Measurements from ENCODE around the gene FOXO4. TPM values are rescaled to one million over a fixed set of nuclear protein-coding genes. Genes with fewer than 3 reads are reported as not detected.
A peak's percentile ranks its signal among the peaks of the same experiment; 100 is the strongest.

FOXO4 gene
- total and polyA plus RNA-seq, 3 donors from 2014 or later, result 39.5 to 71.8 (median 58.0) TPM

- peak; percentile 93 for DNase-seq
- no peaks in the 10 kb centered on the region for H3K9me3 ChIP-seq
- intact Hi-C loops (cut with DNase I; ENCODE audit: low total_unique reads), result no loop called here
- TF ChIP-seq CTCF (IDR thresholded peaks at IDR 0.05), result peak in 2 of 3 experiments; percentile 65 to 90
- TF ChIP-seq POLR2A (IDR thresholded peaks at IDR 0.05), result no peak
- no peaks in the 10 kb centered on the region for H3K4me1 ChIP-seq
- no peaks in the 10 kb centered on the region for H3K27me3 ChIP-seq
- WGBS, 2 donors, result 1 to 2% methylated on average over 6 to 33 of the region's 73 CpGs
- peak within 1 kb of the TSS; percentile 58 to 80 for H3K4me3 ChIP-seq
- H3K27ac ChIP-seq, result peak within 1 kb of the TSS; percentile 83 to 90
- no peaks in the 10 kb centered on the region for H3K36me3 ChIP-seq (ENCODE audit: low read depth, missing control alignments)
These were observed 27.4 kb upstream of the FOXO4 start, which contains the start of gene SNX12 for GRCh38 chrX:71068044-71068918. SNX12 (minus strand) TSS chrX:71068334; CDS start chrX:71068306, 28 bp downstream.

- no peaks in the 10 kb centered on the region for H3K9me3 ChIP-seq
- intact Hi-C loops (cut with DNase I; ENCODE audit: low total_unique reads), result no loop called here
- H3K27ac ChIP-seq, result no peak overlapping the region
- no peak for TF ChIP-seq POLR2A (IDR thresholded peaks at IDR 0.05)
- no peak for TF ChIP-seq CTCF (IDR thresholded peaks at IDR 0.05)
- no peaks in the 10 kb centered on the region for H3K27me3 ChIP-seq
- no peaks in the 10 kb centered on the region for H3K36me3 ChIP-seq (ENCODE audit: low read depth, missing control alignments)
- no peaks in the 10 kb centered on the region for H3K4me1 ChIP-seq
- no peak overlapping the region for H3K4me3 ChIP-seq
- no peak for DNase-seq
- 63 to 72% methylated on average over 5 of the region's 5 CpGs for WGBS, 2 donors
These were observed 25.1 kb upstream of the FOXO4 start for GRCh38 chrX:71070531-71070930.

- H3K36me3 ChIP-seq (ENCODE audit: low read depth, missing control alignments), result no peaks in the 10 kb centered on the region
- H3K4me1 ChIP-seq, result no peaks in the 10 kb centered on the region
- 62 to 77% methylated on average over 3 of the region's 3 CpGs for WGBS, 2 donors
- H3K27me3 ChIP-seq, result no peaks in the 10 kb centered on the region
- no peak overlapping the region for H3K4me3 ChIP-seq
- no peak for DNase-seq
- no peak overlapping the region for H3K27ac ChIP-seq
- no peaks in the 10 kb centered on the region for H3K9me3 ChIP-seq
- intact Hi-C loops (cut with DNase I; ENCODE audit: low total_unique reads), result no loop called here
- no peak for TF ChIP-seq CTCF (IDR thresholded peaks at IDR 0.05)
- TF ChIP-seq POLR2A (IDR thresholded peaks at IDR 0.05), result no peak
These were observed 14.1 kb upstream of the FOXO4 start for GRCh38 chrX:71081330-71082123.

- Histone ChIP-seq H3K36me3 (ENCODE audit: low read depth, missing control alignments) (no peaks in the 10 kb centered on the region), H3K27ac (no peak overlapping the region), H3K27me3 (no peaks in the 10 kb centered on the region), H3K9me3 (no peaks in the 10 kb centered on the region), H3K4me3 (no peak overlapping the region), H3K4me1 (no peaks in the 10 kb centered on the region)
- intact Hi-C loops (cut with DNase I; ENCODE audit: low total_unique reads), result no loop called here
- 79 to 89% methylated on average over 5 of the region's 5 CpGs for WGBS, 2 donors
- no peak for DNase-seq
- no peak for TF ChIP-seq POLR2A (IDR thresholded peaks at IDR 0.05)
- no peak for TF ChIP-seq CTCF (IDR thresholded peaks at IDR 0.05)
These were observed 13.5 kb upstream of the FOXO4 start for GRCh38 chrX:71082124-71082647.

All from testis (tissue), 3 donors.